H1 (cell line): ENCODE measurements around the gene TMPRSS2. TPM values are rescaled to one million over a fixed set of nuclear protein-coding genes. Genes with fewer than 3 reads are reported as not detected.
A peak's percentile ranks its signal among the peaks of the same experiment; 100 is the strongest.

Source experiments
- CTCF ChIA-PET: fragments of 300-600 bp; sonication (Branson Sonifier 250); formaldehyde crosslinking; loops from one replicate; lab custom pipeline; 2021; ENCODE audit not compliant: partially characterized antibody; lab: Charles Lee
- POLR2A ChIA-PET: fragments of 300-600 bp; sonication (Branson Sonifier 250); formaldehyde crosslinking; loops from one replicate; lab custom pipeline; 2021; ENCODE audit warnings: inconsistent platforms; ENCODE audit not compliant: partially characterized antibody; lab: Charles Lee
- DNase-seq, 2 experiments: peaks; one replicate each; pipeline versions ENCODE4 v3.0.0 to v3.0.0-alpha.2; 2010 to 2022; ENCODE audit warnings: low spot score in 2 of 2, low read depth in 1 of 2, mixed read lengths in 1 of 2
- FAIRE-seq: peaks from 2 replicates; lab custom pipeline; 2011; peaks lifted over from hg19 to GRCh38; lab: Jason Lieb, UNC
- H2AFZ ChIP-seq: 2 replicates; pipeline ENCODE4 v1.8.1; 2012; ENCODE audit warnings: low read length, inconsistent platforms
- H2AK5ac ChIP-seq: 2 replicates; pipeline ENCODE4 v1.6.1; 2013; ENCODE audit warnings: low read depth, low read length
- H2BK120ac ChIP-seq: replicated peaks from 2 replicates; pipeline ENCODE3; 2013; ENCODE audit warnings: low read depth, low read length, inconsistent platforms
- H2BK12ac ChIP-seq: 2 replicates; pipeline ENCODE4 v1.6.1; 2013; ENCODE audit warnings: low read depth, low read length
- H2BK15ac ChIP-seq: 2 replicates; pipeline ENCODE4 v1.6.1; 2013; ENCODE audit warnings: low read length
- H2BK20ac ChIP-seq: 2 replicates; pipeline ENCODE4 v1.6.1; 2013; ENCODE audit warnings: low read length
- H2BK5ac ChIP-seq: 2 replicates; pipeline ENCODE4 v1.6.1; 2013; ENCODE audit warnings: low read depth, low read length
- H3K14ac ChIP-seq: 2 replicates; pipeline ENCODE4 v1.6.1; 2013; ENCODE audit warnings: inconsistent platforms; ENCODE audit not compliant: insufficient read length
- H3K18ac ChIP-seq: 2 replicates; pipeline ENCODE4 v1.6.1; 2013; ENCODE audit warnings: low read length; ENCODE audit errors: extremely low read depth
- H3K23ac ChIP-seq: 2 replicates; pipeline ENCODE4 v1.6.1; 2013; ENCODE audit warnings: inconsistent platforms; ENCODE audit not compliant: insufficient read length
- H3K23me2 ChIP-seq: 2 replicates; pipeline ENCODE4 v1.6.1; 2013; ENCODE audit warnings: low read depth, low read length
- H3K27ac ChIP-seq: 2 replicates; pipeline ENCODE4 v1.6.1; 2011; ENCODE audit warnings: low read depth, low read length, inconsistent platforms
- H3K27me3 ChIP-seq, 4 experiments: replicated peaks in 1 of 4; 1 replicate in 1 of 4; 2 replicates in 3 of 4; pipeline versions ENCODE4 v1.6.1 to v1.8.1; 2011 to 2013; ENCODE audit warnings: low read length in 3 of 4, mild to moderate bottlenecking in 3 of 4, inconsistent platforms in 2 of 4, mixed read lengths in 2 of 4, moderate library complexity in 1 of 4; ENCODE audit not compliant: control insufficient read depth in 3 of 4, insufficient read depth in 3 of 4; ENCODE audit errors: extremely low read depth in 1 of 4
- H3K36me3 ChIP-seq, 4 experiments: 2 replicates each; pipeline versions ENCODE4 v1.6.1 to v1.8.1; 2011 to 2013; ENCODE audit warnings: mild to moderate bottlenecking in 4 of 4, low read length in 3 of 4, moderate library complexity in 2 of 4, control low read depth in 1 of 4, inconsistent platforms in 1 of 4; ENCODE audit not compliant: insufficient read depth in 4 of 4, control insufficient read depth in 2 of 4
- H3K4ac ChIP-seq: replicated peaks from 2 replicates; pipeline ENCODE3; 2013; ENCODE audit warnings: low read length, low read depth, mixed read lengths, inconsistent platforms; ENCODE audit not compliant: insufficient read length
- H3K4me1 ChIP-seq, 4 experiments: replicated peaks in 1 of 4; 1 replicate in 1 of 4; 2 replicates in 3 of 4; pipeline versions ENCODE4 v1.6.1 to v1.8.1; 2011 to 2013; ENCODE audit warnings: low read length in 3 of 4, inconsistent platforms in 2 of 4, mixed read lengths in 1 of 4; ENCODE audit not compliant: insufficient read depth in 4 of 4, control insufficient read depth in 3 of 4
- H3K4me2 ChIP-seq, 2 experiments: 2 replicates each; pipeline versions ENCODE4 v1.6.1 to v1.8.1; 2011 to 2013; ENCODE audit warnings: low read depth in 2 of 2, low read length in 2 of 2, control low read depth in 1 of 2, inconsistent platforms in 1 of 2, mild to moderate bottlenecking in 1 of 2; ENCODE audit not compliant: insufficient read depth in 1 of 2
- H3K4me3 ChIP-seq, 4 experiments: fragments of 200-600, 300-600 bp in 1 of 4; sonication (generic), shearing (Covaris generic), sonication (Bioruptor Twin) in 1 of 4; 2 replicates each; pipeline versions ENCODE4 v1.5.1 to v1.8.1; 2011 to 2016; ENCODE audit warnings: low read length in 4 of 4, low read depth in 3 of 4, control low read depth in 2 of 4, inconsistent platforms in 2 of 4, mild to moderate bottlenecking in 2 of 4, mixed read lengths in 1 of 4, moderate library complexity in 1 of 4; ENCODE audit not compliant: insufficient read depth in 2 of 4; ENCODE audit errors: extremely low read depth in 1 of 4
- H3K56ac ChIP-seq: replicated peaks from 2 replicates; pipeline ENCODE3; 2013; ENCODE audit warnings: low read depth, mild to moderate bottlenecking, mixed read lengths, low read length, inconsistent platforms; ENCODE audit not compliant: insufficient read length
- H3K79me1 ChIP-seq: 2 replicates; pipeline ENCODE4 v1.6.1; 2013; ENCODE audit warnings: low read depth, low read length, control low read depth
- H3K79me2 ChIP-seq, 2 experiments: 2 replicates each; pipeline versions ENCODE4 v1.6.1 to v1.8.1; 2012 to 2013; ENCODE audit warnings: low read length in 2 of 2, mild to moderate bottlenecking in 2 of 2, inconsistent platforms in 1 of 2; ENCODE audit not compliant: insufficient read depth in 2 of 2, control insufficient read depth in 1 of 2
- H3K9ac ChIP-seq, 4 experiments: replicated peaks in 1 of 4; 1 replicate in 1 of 4; 2 replicates in 3 of 4; pipeline versions ENCODE4 v1.6.1 to v1.8.1; 2011 to 2013; ENCODE audit warnings: low read depth in 3 of 4, low read length in 3 of 4, control low read depth in 2 of 4, mild to moderate bottlenecking in 2 of 4, moderate library complexity in 2 of 4, inconsistent platforms in 1 of 4; ENCODE audit errors: extremely low read depth in 1 of 4
- H3K9me3 ChIP-seq, 2 experiments: 2 replicates each; pipeline versions ENCODE4 v1.6.1 to v1.8.1; 2012 to 2013; ENCODE audit warnings: mild to moderate bottlenecking in 2 of 2, moderate library complexity in 2 of 2, control low read depth in 1 of 2, inconsistent platforms in 1 of 2, low read depth in 1 of 2, low read length in 1 of 2, mixed read lengths in 1 of 2; ENCODE audit not compliant: insufficient read depth in 2 of 2
- H4K20me1 ChIP-seq, 2 experiments: replicated peaks in 1 of 2; 2 replicates each; pipeline versions ENCODE3 to v1.8.1; 2011 to 2013; ENCODE audit warnings: inconsistent platforms in 2 of 2, low read length in 2 of 2, mild to moderate bottlenecking in 1 of 2; ENCODE audit not compliant: insufficient read depth in 2 of 2, control insufficient read depth in 1 of 2
- H4K5ac ChIP-seq: 2 replicates; pipeline ENCODE4 v1.6.1; 2013; ENCODE audit warnings: low read length, low read depth, mixed read lengths, inconsistent platforms; ENCODE audit not compliant: insufficient read length
- H4K8ac ChIP-seq: 2 replicates; pipeline ENCODE4 v1.8.0; 2013; ENCODE audit warnings: mild to moderate bottlenecking, moderate library complexity, low read length, inconsistent platforms; ENCODE audit not compliant: insufficient read depth; ENCODE audit errors: extremely low read depth
- H4K91ac ChIP-seq: replicated peaks from 2 replicates; pipeline ENCODE3; 2013; ENCODE audit warnings: low read length, mixed read lengths, inconsistent platforms; ENCODE audit not compliant: insufficient read length
- MAX ChIP-seq: IDR thresholded peaks from 2 replicates; pipeline ENCODE4 v1.6.1; 2012; ENCODE audit warnings: inconsistent platforms
- RAD21 ChIP-seq, 2 experiments: IDR thresholded peaks in 1 of 2; conservative IDR thresholded peaks in 1 of 2; 2 replicates each; pipeline ENCODE4 v1.6.1; 2011; ENCODE audit warnings: low read depth in 2 of 2, low read length in 2 of 2, improper control_type of control experiment in 1 of 2, inconsistent platforms in 1 of 2, mild to moderate bottlenecking in 1 of 2, moderate library complexity in 1 of 2
- SAP30 ChIP-seq: fragments of 300-600 bp; sonication (generic); IDR thresholded peaks from 2 replicates; pipeline ENCODE4 v1.7.1; 2012; ENCODE audit warnings: low read length, moderate library complexity, mild to moderate bottlenecking, inconsistent platforms; ENCODE audit not compliant: insufficient read depth, insufficient replicate concordance
- SIRT6 ChIP-seq: IDR thresholded peaks from one replicate; pipeline ENCODE4 v1.7.1; 2012; ENCODE audit warnings: low read length, inconsistent platforms
- SP2 ChIP-seq: IDR thresholded peaks from 2 replicates; pipeline ENCODE4 v1.6.1; 2012; ENCODE audit warnings: mild to moderate bottlenecking, low read length, inconsistent platforms
- TAF7 ChIP-seq: optimal IDR thresholded peaks from 2 replicates; pipeline ENCODE3; 2011; ENCODE audit warnings: low read depth, mild to moderate bottlenecking, inconsistent platforms, low read length, moderate library complexity, borderline replicate concordance
- YY1 ChIP-seq: IDR thresholded peaks from 2 replicates; pipeline ENCODE4 v1.6.1; 2011; ENCODE audit warnings: low read depth, mild to moderate bottlenecking, low read length
- WGBS, 2 experiments: shearing (Covaris generic) in 1 of 2; methylation state at CpG; one replicate each; pipeline versions ENCODE4 v1.1.6 to v1.1.7; 2013 to 2015; ENCODE audit warnings: low lambda C conversion rate in 2 of 2, mixed read lengths in 2 of 2, inconsistent platforms in 1 of 2, low coverage in 1 of 2, missing lambda C conversion rate in 1 of 2; ENCODE audit not compliant: insufficient replicate concordance in 2 of 2, insufficient coverage in 1 of 2, insufficient read length in 1 of 2; ENCODE audit errors: extremely low coverage in 1 of 2, missing lambda C conversion rate in 1 of 2; 5-methylcytosine and 5-hydroxymethylcytosine counted together
- polyA plus RNA-seq, 7 experiments: library from polyadenylated mRNA; depleted of rRNA in 3 of 7; stranded (reverse) in 5 of 7; unstranded in 2 of 7; fragments of >200 nt in 5 of 7; fragments of 200-250 nt in 2 of 7; gene quantifications; 1 replicate in 5 of 7; 2 replicates in 1 of 7; 4 replicates in 1 of 7; pipeline versions ENCODE4 v1.2.1 to v1.2.3, GENCODE V29; 2011 to 2013; ENCODE audit warnings: missing spikeins in 2 of 7, mixed read lengths in 2 of 7
- total RNA-seq: library from RNA; stranded (reverse); fragmentation: NEBNext Ultra II Directional; extraction: Animal tissue kit (Norgen Biotek cat#: 25700); gene quantifications from 2 replicates; pipeline ENCODE4 v1.2.1, GENCODE V29; 2021
- TF ChIP-seq, protein P1 (sequence below): IDR thresholded peaks from 2 replicates; pipeline ENCODE4 v1.6.1; 2011; ENCODE audit warnings: low read depth, mild to moderate bottlenecking, low read length; ENCODE audit not compliant: insufficient read depth

Gene TMPRSS2
- total and polyA plus RNA-seq, 2 of the 8 experiments (the other 6 are each of a cell fraction or from before 2014, with no cell fraction given), result 9.2 to 11.0 TPM

GRCh38 chr21:41536076-41536826, 28.3 kb upstream of the TMPRSS2 start:
- Histone ChIP-seq H3K4ac (no peak overlapping the region), H2BK12ac (no peak overlapping the region), H3K4me2 (no peak overlapping the region), H3K23me2 (no peaks in the 10 kb centered on the region), H3K56ac (no peak overlapping the region), H3K36me3 (no peaks in the 10 kb centered on the region), H3K9ac (peak overlapping the region in 1 of 4 experiments; percentile 18; a peak in 1 of 7 replicates), H4K20me1 (no peaks in the 10 kb centered on the region), H4K8ac (no peak overlapping the region), H3K79me1 (no peaks in the 10 kb centered on the region), H2BK5ac (no peak overlapping the region), H4K5ac (no peak overlapping the region), H2BK15ac (no peak overlapping the region), H2AFZ (peak overlapping the region; percentile 27; the same call in 1 of the 2 replicates), H3K4me3 (no peak overlapping the region; a peak in 1 of 8 replicates), H3K27me3 (no peaks in the 10 kb centered on the region), H3K9me3 (no peaks in the 10 kb centered on the region), H3K14ac (no peak overlapping the region), H3K18ac (no peak overlapping the region), H3K4me1 (peaks cover 0 to 6% (median 0%) of the 10 kb centered on the region in 4 experiments; a peak in 2 of 7 replicates), H2AK5ac (no peak overlapping the region), H3K23ac (no peak overlapping the region), H3K79me2 (no peaks in the 10 kb centered on the region), H2BK120ac (no peak overlapping the region), H4K91ac (no peak overlapping the region), H2BK20ac (no peak overlapping the region), H3K27ac (no peak overlapping the region)
- no peak for FAIRE-seq
- DNase-seq, result no peak
- ChIA-PET CTCF (interaction anchor here (0.9 to 1.6 kb wide), 5 partner anchors 9 to 367 kb away, joined by 3 to 5 read pairs (median 3); no protein-coding TSS in a partner anchor), POLR2A (no interaction called here)
- WGBS, 2 experiments, result 86% methylated on average over 19 of the region's 19 CpGs; no CpG with 5 or more reads in 1 of the 2 experiments
- no peak for TF ChIP-seq SIRT6
- no peak for TF ChIP-seq YY1
- no peak for TF ChIP-seq SAP30
- TF ChIP-seq MAX, result no peak
- no peak for TF ChIP-seq TAF7
- TF ChIP-seq SP2, result no peak
- no peak for TF ChIP-seq RAD21 (IDR thresholded peaks at IDR 0.05 in 1 of 2, conservative IDR thresholded peaks at IDR 0.05 in 1 of 2; ENCODE audit: low read depth in 2 of 2, low read length in 2 of 2)
- TF ChIP-seq, protein P1, sequence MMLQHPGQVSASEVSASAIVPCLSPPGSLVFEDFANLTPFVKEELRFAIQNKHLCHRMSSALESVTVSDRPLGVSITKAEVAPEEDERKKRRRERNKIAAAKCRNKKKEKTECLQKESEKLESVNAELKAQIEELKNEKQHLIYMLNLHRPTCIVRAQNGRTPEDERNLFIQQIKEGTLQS, result no peak
